Astrocyte of the spinal cord (primary cell): Measurements from ENCODE around the gene RUNX1.

Experiments
- DNase-seq: peaks from one replicate; pipeline ENCODE4 v3.0.0; 2011; ENCODE audit warnings: low read depth, low spot score
- H3K4me3 ChIP-seq: 2 replicates; pipeline ENCODE4 v1.5.1; 2011; ENCODE audit warnings: low read depth, mild to moderate bottlenecking, low read length, moderate library complexity
- CTCF ChIP-seq: IDR thresholded peaks from 2 replicates; pipeline ENCODE4 v1.5.1; 2012; ENCODE audit warnings: low read depth, mild to moderate bottlenecking, low read length, inconsistent platforms
- in situ Hi-C: cut with HindIII; loops from 2 replicates; pipeline ENCODE4 v1.10.0; 2017; ENCODE audit warnings: low sequenced_read_pairs

RUNX1 gene

GRCh38 chr21:34788879-34789278, 260.2 kb downstream of the RUNX1 start:
- TF ChIP-seq CTCF, result no peak
- in situ Hi-C loops, result no loop called here
- H3K4me3 ChIP-seq, result no peak overlapping the region
- no peak for DNase-seq

DNA sequence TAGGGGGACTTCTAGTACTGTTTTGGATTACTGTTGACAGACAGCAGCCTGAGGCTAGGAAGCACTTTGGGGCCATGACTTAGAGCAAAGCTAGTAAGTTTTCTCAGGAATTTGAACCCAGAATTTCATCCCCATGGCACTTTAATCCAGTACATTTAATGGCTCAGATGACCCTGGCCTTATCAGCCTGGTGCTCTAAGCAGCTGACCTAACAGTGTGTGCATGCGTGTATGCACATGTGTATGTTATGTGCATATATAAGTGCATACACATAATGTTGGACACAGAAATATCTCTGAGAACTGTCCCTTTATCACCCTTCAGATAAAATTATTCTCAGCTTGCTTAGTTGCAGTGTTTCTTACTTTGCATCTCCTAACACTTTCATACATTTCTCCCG, 265.3 kb downstream of the RUNX1 start:
- H3K4me3 ChIP-seq, result no peak overlapping the region
- TF ChIP-seq CTCF, result no peak
- no peak for DNase-seq
- in situ Hi-C loops, result no loop called here

DNA sequence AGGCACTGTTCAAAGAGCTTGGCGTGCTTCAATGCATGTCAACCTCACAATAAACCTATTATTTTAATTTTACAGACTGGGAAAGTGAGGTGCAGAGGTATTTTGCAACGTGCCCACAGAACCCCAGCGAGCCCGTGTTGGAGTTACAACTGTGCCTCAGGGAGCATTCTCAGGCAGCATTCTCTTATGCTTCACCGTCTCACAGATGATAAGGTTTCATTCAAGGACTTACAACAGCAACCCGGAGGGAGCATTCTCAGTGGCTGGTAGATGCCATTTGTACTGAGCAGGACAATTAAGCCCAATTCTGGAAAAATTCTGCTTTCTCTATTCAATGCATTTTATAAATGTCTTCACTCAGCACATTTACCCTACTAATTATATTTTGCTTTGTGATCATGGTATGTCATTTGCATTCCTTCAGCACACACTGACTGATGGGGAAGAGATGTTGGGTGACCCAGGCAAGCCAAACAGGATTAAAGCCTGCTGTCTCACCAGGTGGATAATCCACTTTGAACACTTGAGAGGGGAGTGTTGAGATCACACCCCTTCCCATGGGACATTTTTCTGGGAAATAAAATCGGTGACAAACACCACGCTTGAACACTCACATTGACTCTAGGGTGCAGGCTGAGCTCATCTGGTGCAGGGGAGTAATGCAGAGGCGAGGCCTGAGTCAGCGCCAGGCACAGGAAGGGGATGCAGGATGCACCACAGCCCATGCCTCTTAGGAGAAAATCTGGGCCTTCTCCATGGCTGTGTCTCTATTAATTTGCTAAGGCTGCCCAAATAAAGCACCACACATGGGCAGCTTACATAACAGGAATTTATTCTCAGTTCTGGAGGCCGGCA, 266.4 kb downstream of the RUNX1 start:
- in situ Hi-C loops, result no loop called here
- DNase-seq, result no peak

GRCh38 chr21:34781526-34781925, 267.6 kb downstream of the RUNX1 start:
- DNase-seq, result no peak
- TF ChIP-seq CTCF, result no peak
- in situ Hi-C loops, result no loop called here
- no peak overlapping the region for H3K4me3 ChIP-seq

More for the DNA sequence above, 266.4 kb downstream of the RUNX1 start:
- no peak overlapping the region for H3K4me3 ChIP-seq
- no peak for TF ChIP-seq CTCF

DNA sequence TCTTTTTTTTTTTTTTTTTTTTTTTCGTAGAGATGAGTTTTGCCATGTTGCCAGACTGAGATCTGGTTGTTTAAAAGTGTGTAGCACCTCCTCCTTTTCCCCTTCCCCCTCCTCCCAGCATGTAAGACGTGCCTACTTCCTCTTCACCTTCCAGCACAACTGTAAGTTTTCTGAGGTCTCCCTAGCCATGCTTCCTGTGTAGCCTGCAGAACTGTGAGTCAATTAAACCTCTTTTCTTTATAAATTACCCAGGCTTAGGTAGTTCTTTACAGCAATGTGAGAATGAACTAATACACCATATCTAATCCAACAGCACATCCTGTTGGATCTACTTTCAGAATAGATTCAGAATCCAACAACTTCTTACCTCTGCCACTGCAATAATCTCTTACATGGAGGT, 269.2 kb downstream of the RUNX1 start:
- no peak overlapping the region for H3K4me3 ChIP-seq
- no peak for TF ChIP-seq CTCF
- no peak for DNase-seq
- in situ Hi-C loops, result no loop called here

DNA sequence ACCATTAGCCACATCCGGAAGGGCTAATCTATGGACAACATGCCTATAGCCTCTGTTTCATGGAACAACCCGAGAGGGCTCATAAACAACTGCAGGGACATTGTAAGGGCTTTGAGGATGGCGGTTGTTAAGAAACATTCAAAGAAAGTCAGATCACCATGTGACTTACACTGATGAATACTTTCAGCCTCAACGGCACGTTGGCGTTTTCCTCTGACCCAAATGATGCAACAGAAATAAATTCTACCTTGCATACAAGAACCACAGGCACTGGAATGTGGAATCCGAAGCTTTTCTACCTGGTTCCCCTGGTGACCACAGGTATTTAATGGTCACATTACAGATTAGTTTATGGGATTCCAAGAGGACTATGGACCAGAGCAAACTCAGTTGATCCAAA, 273.3 kb downstream of the RUNX1 start:
- in situ Hi-C loops, result no loop called here
- TF ChIP-seq CTCF, result no peak
- no peak for DNase-seq
- no peak overlapping the region for H3K4me3 ChIP-seq
